ENCODE measurements around the gene FLRT3.

Gene FLRT3

GRCh38 chr20:14337400-14338171 is at the start of gene FLRT3:
Gene FLRT3 (minus strand): TSS chr20:14337612. CDS start chr20:14327506, 10,106 bp downstream.
- DNase-seq (ENCODE audit: insufficient read length, low spot score), result peak; percentile 14
- no peak for FAIRE-seq

DNA sequence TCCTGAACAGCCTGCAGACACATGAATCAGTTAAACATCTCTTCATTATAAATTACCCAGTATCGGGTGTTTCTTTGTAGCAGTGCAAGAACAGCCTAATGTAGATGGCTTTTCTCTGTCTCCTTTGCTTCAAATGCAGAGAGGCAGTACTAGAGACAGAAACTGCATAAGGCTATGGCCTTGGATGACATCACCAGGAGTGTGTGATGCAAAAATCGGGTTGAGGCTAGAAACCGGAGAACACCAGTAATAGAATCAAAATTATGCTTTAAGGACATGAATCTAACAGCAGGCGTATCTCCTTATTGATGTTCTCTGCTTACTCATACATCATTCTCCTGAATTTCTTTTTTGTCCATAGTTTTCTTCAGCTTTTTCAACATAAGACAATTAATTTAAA is 49.3 kb upstream of the FLRT3 start:
- FAIRE-seq (no peak), DNase-seq (ENCODE audit: insufficient read length, low spot score) (no peak)

- DNase-seq (ENCODE audit: insufficient read length, low spot score) (no peak), FAIRE-seq (no peak)
Measured at GRCh38 chr20:14385176-14385740, 47.8 kb upstream of the FLRT3 start.

GRCh38 chr20:14384416-14385175 is 47.2 kb upstream of the FLRT3 start:
- no peak for FAIRE-seq
- DNase-seq (ENCODE audit: insufficient read length, low spot score), result no peak

DNA sequence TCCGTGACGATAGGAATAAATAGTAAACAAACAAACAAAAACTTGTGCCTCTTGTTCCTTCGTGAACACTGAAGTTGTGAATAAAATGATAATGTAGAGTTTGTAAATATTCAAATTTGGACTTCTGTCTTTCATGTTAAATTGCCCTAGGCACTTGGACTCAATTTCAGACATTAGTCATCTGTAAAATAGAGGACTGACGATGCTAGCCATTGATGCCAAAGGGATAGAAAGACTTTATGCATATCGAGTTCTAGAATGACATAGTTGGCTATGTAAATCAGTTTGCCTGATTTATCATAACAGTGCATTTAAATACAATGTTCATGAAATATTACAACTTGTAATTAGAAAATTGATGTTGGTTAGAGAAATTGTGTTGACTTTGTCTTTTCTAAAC is 45.9 kb upstream of the FLRT3 start:
- DNase-seq (ENCODE audit: insufficient read length, low spot score) (no peak), FAIRE-seq (no peak)

DNA sequence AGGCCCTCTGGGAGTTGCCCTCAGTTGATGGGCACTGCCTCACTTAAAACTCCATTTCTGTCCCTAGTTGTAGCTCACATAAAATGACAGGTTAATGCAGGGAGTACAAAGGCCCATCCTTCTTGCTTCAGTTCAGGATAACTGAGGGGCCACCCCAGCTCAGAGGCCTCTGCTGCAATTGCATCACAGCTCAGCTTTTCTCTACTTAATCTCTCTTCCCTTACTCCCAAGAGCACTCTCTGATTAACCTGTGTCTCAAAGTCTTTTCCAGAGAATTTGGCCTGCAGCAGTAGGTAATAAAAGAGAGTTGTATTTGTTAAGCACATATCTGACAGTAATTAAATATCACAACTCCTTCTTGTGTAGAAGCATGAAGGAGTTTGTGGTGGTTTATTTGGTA is 40.9 kb upstream of the FLRT3 start:
- DNase-seq (ENCODE audit: insufficient read length, low spot score) (no peak), FAIRE-seq (no peak)

DNA sequence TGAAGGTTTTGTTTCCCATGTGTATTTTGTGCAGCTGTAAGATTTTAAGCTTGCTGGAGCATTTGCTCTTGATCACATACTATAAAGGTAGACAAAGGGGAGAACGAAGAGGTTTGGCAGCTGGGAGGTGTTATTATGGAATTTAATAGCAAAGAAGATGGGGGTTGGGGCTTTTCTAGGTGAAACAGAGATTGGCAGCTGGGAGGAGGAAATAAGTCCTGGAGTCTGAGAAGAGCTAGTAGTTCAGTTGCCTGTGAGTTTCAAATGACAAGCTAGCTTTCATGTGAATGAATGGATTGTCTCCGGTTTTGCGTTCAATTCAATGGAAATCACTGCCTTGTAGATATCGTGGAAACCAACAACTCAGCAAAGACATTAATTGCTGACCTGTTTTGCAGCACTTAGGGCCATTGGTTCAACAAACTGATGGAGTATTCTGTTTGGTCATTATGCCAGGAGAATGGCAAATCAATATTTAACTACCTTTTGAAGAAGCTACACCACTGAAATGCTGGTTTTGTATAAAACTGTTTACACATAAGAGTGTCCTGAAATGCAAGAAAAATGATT is 38.1 kb upstream of the FLRT3 start:
- DNase-seq (ENCODE audit: insufficient read length, low spot score), result no peak
- FAIRE-seq, result no peak

DNA sequence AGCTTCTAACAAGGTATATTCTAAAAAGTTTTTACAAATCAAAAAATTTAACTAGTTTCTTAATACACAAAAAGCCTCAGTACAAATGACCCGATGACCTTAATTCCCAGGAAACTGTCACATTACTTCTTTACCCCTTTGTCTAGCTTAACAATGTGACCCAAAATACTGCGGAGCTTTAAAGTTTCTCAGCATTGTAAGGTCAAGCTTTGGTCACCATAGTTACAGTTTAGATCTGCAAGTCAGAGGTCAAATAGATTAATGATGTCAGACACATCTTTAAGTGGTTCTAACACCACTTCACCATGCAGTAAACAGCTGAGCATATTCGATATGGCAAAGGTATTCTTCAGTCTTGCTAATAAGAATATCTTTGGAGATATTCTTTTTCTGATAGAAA is 36.8 kb upstream of the FLRT3 start:
- DNase-seq (ENCODE audit: insufficient read length, low spot score), result no peak
- FAIRE-seq, result no peak

GRCh38 chr20:14361509-14362345 is 24.3 kb upstream of the FLRT3 start:
- FAIRE-seq (no peak), DNase-seq (ENCODE audit: insufficient read length, low spot score) (no peak)

DNA sequence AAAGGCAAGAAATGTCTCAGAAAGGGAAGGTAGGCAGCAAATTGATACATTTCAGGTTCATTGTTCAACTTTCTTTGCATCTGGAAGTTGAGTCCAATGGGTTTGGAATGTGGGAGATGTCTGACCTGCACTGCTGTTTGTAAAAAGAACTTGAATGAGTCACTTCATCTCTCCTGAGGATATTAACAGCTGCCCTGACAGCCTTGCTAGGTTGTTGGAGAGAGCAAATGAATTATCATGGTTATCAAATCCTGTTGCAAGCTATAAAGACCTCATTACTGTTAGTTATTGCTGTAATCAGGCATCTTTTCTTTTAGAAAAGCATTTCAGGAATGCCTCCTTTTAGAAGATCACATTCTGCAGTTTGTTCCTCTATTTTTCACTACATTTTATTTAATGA is 23.0 kb upstream of the FLRT3 start:
- no peak for FAIRE-seq

GRCh38 chr20:14355791-14356190 is 18.4 kb upstream of the FLRT3 start:
- DNase-seq (ENCODE audit: insufficient read length, low spot score) (no peak), FAIRE-seq (no peak)

More for the DNA sequence above, 23.0 kb upstream of the FLRT3 start:
- no peak for DNase-seq (ENCODE audit: insufficient read length, low spot score)

- DNase-seq (ENCODE audit: insufficient read length, low spot score) (no peak), FAIRE-seq (no peak)
Measured at GRCh38 chr20:14344746-14345145, 7.3 kb upstream of the FLRT3 start.

DNA sequence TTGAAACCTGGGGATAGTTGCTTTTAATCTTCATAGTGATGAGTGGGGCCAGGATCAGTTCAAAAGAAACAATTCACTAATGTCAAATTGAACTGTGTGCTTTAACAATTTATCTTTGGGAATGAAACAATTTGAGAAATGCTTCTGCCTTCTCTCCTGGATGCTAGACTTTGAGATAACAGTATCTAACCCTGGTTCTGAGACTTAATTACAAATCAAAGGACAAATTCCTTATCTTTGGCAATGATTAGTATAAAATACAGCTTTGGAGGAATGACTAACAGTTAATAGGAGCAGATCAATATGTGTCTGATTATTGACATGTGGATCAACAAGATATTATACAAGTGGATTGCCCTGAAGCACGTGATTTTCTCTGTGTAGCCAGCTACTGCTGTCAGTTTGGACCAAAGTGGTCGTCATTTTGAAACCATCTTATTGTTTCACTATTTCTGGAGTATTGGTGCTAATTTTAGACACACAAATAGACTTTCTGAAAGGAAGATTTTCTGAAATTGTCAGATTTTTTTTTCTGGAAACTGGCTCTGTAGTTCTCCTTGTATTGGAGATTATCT is 6.2 kb upstream of the FLRT3 start:
- FAIRE-seq (no peak), DNase-seq (ENCODE audit: insufficient read length, low spot score) (no peak)

- DNase-seq (ENCODE audit: insufficient read length, low spot score) (no peak), FAIRE-seq (no peak)
Measured at GRCh38 chr20:14342918-14343317, 5.5 kb upstream of the FLRT3 start.

DNA sequence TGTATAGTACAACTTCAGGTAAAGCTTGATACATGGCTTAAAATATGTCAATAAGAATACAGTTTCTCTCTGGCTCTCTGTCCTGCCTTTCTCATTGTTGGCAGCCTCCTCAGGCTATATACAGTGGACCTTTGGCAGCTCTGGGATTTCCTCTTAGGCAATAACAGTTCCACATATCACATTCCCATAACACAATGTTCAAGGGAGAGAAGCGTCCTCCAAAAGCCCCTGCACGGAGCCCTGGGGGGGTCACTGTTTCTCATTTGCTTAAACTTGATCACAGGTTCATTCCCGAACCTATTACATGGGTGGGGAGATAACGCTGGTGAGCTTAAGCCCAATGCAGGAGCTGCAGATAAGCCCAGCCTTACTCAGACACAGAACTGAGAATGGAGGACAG is 4.4 kb upstream of the FLRT3 start:
- DNase-seq (ENCODE audit: insufficient read length, low spot score), result no peak
- no peak for FAIRE-seq

- DNase-seq (ENCODE audit: insufficient read length, low spot score), result no peak
- no peak for FAIRE-seq
Measured at GRCh38 chr20:14336686-14337085, 726 bp downstream of the FLRT3 start.

- FAIRE-seq (no peak), DNase-seq (ENCODE audit: insufficient read length, low spot score) (no peak)
Measured at GRCh38 chr20:14335052-14335451, 2.4 kb downstream of the FLRT3 start.

DNA sequence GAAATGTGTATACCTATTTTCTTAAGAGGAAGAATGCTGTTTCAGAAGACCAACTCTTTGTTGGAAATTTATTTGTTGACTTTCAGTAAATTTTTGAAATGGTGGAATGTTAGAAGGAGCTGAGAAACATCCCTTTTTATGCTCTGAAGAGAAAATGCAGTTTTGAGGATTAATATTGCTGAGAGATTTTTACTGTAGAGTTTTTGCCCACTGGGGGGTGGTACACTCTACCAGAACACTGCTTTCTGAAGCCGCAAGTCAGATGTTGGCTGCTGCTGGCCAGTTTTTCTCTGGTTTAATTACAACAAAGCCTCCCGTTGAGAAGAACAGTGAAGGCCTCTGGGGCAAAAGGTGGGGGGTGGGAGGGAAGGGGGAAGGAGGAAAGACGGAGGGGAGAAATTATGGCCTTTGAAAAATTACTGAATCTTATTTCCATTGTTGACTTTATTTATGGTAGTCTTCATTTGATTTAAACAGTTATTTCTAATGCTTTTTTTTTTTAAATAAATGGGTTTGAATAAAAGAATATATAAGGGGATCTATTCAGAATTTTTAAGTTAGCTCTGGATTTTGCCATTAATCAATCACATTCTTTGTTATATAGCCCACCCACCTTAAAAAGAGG is 3.0 kb downstream of the FLRT3 start:
- DNase-seq (ENCODE audit: insufficient read length, low spot score) (no peak), FAIRE-seq (no peak)

DNA sequence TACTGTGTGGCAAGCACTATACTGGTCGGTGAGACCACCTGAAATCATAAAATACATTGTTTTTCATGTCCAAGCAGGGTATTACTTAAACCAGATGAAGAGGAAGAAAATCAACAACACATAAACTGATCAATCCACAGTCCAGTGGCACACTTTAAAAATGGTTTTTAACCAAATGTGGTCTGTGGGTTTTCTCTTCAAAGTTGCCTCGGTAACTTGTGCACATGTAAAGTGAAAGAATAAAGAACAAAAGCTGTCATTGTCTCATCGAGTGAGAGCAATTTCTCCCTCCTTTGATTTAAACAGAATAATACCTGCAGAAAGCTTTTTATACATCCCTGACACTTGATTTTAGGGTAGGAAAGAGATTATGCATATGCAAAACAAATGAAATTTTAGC is 3.7 kb downstream of the FLRT3 start:
- no peak for DNase-seq (ENCODE audit: insufficient read length, low spot score)
- FAIRE-seq, result no peak

GRCh38 chr20:14332866-14333265 is 4.5 kb downstream of the FLRT3 start:
- FAIRE-seq, result no peak

More at GRCh38 chr20:14332866-14333265, 4.5 kb downstream of the FLRT3 start:
- no peak for DNase-seq (ENCODE audit: insufficient read length, low spot score)
